GM18861 (cell line): ENCODE results near the gene PRR15.

Experiments used
- ATAC-seq: cut with Tn5 transposase; IDR thresholded peaks from one replicate; pipeline ENCODE4 v1.9.1; 2021; ENCODE audit not compliant: unreplicated experiment

PRR15 gene

DNA sequence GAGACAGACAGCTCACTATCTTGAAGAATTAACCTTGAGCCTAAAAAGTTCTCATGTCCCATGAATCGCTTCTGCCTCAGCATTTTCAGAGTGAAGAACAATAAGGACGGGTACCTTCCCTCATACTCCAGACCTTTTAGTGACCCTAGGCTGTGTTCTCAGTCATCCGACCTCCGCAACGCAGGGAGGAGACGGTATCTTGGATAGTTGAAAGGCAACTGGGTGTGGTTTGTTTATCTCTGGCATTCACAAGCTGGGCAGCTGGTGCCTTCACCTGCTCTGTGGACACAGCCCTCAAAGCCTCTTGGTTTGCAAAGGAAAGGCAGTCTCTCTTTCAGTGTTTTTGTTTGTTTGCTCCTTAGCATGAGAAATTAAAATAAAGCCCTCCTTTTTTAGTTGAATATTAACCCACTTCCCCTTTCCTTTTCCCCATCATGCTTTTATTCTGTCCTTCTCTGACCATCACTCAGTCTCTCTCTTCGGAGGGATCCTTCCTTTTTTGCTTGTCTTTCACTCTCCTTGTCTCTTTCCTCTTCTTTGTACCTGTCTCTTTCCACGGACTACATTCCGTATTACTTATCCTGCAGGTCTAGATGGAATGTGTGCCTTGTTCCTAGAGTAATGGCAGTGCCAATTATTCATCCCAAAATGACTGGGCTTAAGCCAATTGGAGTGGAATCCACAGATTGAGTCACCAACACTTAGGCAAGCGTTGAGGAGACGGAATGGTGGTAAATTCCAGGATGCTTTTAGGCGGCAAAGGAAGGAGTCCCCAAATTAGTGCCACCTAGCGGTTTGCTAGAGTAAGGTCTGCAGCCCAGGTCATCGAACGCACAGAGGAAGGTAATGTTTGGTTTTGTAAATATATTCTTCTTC lies 45.8 kb downstream of the PRR15 start:
- ATAC-seq = no peak

DNA sequence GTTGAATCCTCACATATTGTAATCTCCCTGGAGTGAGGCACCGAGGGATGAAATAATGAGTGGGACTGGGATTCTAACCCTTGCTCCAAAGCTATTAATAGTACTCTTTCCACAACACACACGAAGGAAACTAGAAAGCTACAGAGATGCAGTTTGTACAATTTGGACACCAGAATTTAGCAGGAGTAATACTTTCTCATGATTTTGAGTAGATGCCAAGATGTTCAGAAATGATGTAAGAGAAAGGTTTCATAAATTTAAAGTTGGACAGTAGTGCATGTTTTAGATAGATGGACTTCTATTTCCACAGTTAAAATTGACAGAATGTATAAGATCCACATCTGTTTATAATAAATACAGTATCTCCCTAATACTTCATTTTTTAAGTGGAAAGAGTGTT lies 46.5 kb downstream of the PRR15 start:
- no peak for ATAC-seq

DNA sequence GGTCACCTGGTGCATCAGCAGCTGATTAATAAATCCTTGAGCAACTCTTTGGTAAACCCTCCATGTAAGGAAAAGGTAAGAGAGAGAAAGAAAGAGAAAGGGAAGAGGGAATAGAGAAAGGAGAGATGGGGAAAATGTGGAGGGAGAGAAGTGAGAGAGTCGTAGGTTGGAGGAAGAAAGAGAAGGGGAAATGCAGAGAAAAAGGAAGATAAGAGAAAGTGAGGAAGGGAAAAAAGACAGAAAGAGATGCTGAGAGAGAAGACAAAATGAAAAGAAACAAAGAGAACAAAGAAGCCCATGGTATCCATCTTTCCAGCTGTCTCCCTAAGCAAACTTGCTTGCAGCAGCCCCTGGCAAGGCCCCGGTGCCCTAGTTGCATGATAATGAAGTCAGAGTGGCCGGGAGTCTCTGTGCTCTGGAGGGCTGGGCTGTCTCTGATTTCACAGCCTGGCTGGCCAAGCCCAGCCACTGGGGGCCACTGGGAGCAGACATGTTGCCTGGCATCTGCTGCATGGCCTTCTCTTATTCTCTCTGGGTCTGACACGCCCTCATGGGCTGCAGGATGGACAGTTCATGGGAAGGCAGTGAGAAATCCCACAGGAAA lies 48.4 kb downstream of the PRR15 start:
- no peak for ATAC-seq

DNA sequence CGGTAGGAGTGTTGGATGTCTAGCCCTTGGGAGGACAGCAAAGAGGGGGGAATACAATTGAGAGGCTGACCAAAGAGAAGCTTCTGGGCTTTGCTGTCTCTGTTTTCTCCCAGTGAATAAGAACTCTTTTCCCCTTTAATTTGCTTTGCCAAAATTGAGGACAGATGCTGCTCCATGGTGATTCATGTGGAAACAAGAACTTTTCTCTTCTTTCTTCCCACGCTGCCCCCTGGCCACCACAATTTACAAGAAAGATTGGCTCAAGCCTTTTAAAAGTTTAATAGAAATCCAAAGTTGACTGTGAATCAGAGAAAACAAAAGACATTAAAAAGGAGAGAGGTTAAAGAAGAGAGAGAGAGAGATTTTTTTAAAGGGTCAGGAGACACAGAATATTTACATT lies 49.0 kb downstream of the PRR15 start:
- ATAC-seq = no peak

DNA sequence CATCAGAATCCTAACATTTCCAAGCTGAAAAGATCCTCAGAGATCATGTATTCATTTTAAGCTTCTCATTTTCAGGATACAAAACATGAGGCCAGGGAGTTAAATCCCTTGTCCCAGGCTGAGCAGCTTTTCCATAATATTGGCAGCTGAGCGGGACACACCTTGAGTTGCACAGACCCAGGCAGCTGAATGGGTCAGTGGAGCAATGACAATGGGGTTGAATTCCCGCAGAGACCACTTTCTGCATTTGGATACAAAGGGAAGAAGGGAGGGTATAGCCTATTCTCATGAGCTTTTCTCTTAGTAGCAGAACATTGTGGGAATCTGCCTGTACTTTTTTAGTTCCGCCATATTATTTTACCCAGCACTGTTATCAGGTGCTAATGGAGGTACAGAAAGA lies 49.5 kb downstream of the PRR15 start:
- ATAC-seq = no peak

DNA sequence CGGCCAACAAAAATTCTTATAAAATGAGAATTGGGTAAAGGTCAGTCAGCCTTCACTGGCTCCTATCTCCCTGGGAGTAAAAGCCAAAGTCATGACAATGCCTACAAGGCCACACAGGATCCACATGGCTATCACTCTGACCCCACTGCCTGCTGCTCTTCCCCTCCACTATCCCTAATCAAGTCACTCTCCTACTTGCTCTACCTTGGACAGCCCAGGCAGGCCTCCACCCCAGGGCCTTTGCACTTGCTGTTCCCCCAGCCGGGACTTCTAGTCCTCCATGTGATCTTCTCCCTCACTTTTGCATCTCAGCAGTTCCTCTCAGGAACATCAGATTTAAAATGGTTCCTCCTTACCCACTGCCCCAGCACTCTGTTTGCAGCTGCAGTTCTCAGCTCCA lies 50.6 kb downstream of the PRR15 start:
- no peak for ATAC-seq
